HL-60 (cell line): ENCODE results near the gene BEST2.

Source experiments
- DNase-seq, 2 experiments: peaks; one replicate each; pipeline ENCODE4 v3.0.0-alpha.2; 2010 to 2020; ENCODE audit warnings: low read depth in 1 of 2, low spot score in 1 of 2
- H3K27ac ChIP-seq: fragments of 250-450 bp; sonication (Bioruptor Pico); replicated peaks from 2 replicates; pipeline ENCODE4 v1.5.1; 2020; ENCODE audit warnings: mild to moderate bottlenecking, moderate library complexity
- H3K27me3 ChIP-seq: fragments of 250-450 bp; sonication (Bioruptor Pico); 2 replicates; pipeline ENCODE4 v1.5.1; 2021; ENCODE audit warnings: mild to moderate bottlenecking, moderate library complexity; ENCODE audit not compliant: insufficient read depth, poor library complexity, severe bottlenecking
- H3K4me3 ChIP-seq: replicated peaks from 2 replicates; pipeline ENCODE4 v1.5.1; 2011; ENCODE audit warnings: mild to moderate bottlenecking, control low read depth, low read length; ENCODE audit not compliant: insufficient read depth
- CTCF ChIP-seq: IDR thresholded peaks from one replicate; pipeline ENCODE4 v1.5.1; 2011; ENCODE audit warnings: low read length, control low read depth, inconsistent platforms; ENCODE audit not compliant: insufficient read depth
- GABPA ChIP-seq: IDR thresholded peaks from 2 replicates; pipeline ENCODE4 v1.6.1; 2012; ENCODE audit warnings: low read depth
- POLR2AphosphoS5 ChIP-seq: IDR thresholded peaks from 2 replicates; pipeline ENCODE4 v1.6.1; 2012; ENCODE audit warnings: low read depth
- REST ChIP-seq: IDR thresholded peaks from 2 replicates; pipeline ENCODE4 v1.6.1; 2012; ENCODE audit warnings: low read depth; ENCODE audit not compliant: insufficient replicate concordance
- SPI1 ChIP-seq: IDR thresholded peaks from 2 replicates; pipeline ENCODE4 v1.6.1; 2012; ENCODE audit warnings: low read depth, mild to moderate bottlenecking, borderline replicate concordance

BEST2 gene

GRCh38 chr19:12745166-12745897 is 6.3 kb upstream of the BEST2 start:
- Histone ChIP-seq H3K4me3 (no peak overlapping the region), H3K27ac (no peak overlapping the region), H3K27me3 (no peaks in the 10 kb centered on the region)
- no peak for DNase-seq
- TF ChIP-seq GABPA: no peak
- no peak for TF ChIP-seq REST
- TF ChIP-seq POLR2AphosphoS5: no peak
- no peak for TF ChIP-seq SPI1
- no peak for TF ChIP-seq CTCF

DNA sequence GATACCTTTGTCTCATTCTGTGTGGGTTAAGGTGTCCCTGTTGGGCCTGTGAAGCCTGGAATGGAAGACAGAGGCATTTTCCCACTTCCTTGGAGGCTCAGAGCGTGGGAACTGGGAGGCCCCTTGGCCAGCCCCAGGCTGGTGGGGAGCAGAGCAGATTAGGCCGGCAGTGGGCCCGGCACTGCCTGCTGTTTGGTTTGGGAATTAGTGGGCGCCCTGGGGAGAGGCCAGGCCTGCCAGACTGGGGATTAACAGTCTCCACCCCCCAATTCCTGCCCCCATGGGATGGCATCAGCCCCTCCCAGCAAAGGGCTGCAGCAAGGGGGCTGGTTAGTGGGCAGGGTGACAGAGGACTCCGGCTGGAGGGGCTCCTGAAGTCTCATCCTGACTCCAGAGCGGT is 3.1 kb upstream of the BEST2 start:
- Histone ChIP-seq H3K27me3 (peaks cover 16% of the 10 kb centered on the region), H3K27ac (no peak overlapping the region)
- TF ChIP-seq CTCF: no peak
- TF ChIP-seq GABPA: no peak
- no peak for TF ChIP-seq SPI1
- TF ChIP-seq REST: no peak
- TF ChIP-seq POLR2AphosphoS5: no peak

GRCh38 chr19:12749938-12750521 is 1.6 kb upstream of the BEST2 start:
- Histone ChIP-seq H3K27ac (no peak overlapping the region), H3K4me3 (no peak overlapping the region), H3K27me3 (peaks cover 16% of the 10 kb centered on the region)
- DNase-seq: no peak
- TF ChIP-seq SPI1: no peak
- no peak for TF ChIP-seq POLR2AphosphoS5
- no peak for TF ChIP-seq GABPA
- TF ChIP-seq REST: no peak

More for the DNA sequence above, 3.1 kb upstream of the BEST2 start:
- H3K4me3 ChIP-seq: no peak overlapping the region
- no peak for DNase-seq
